ENCODE results near the gene ALAS2. TPM values are rescaled to one million over a fixed set of nuclear protein-coding genes. Genes with fewer than 3 reads are reported as not detected.

The ALAS2 gene
- total RNA-seq, 3 donors from 2014 or later, result not detected

- Histone ChIP-seq H3K4me3 (peak within 1 kb of the TSS; percentile 12), H3K36me3 (ENCODE audit: low read depth) (no peaks in the 10 kb centered on the region), H3K4me1 (ENCODE audit: low read depth) (no peaks in the 10 kb centered on the region), H3K9me3 (no peaks in the 10 kb centered on the region)
- peak; percentile 96 for ATAC-seq
- intact Hi-C loops (cut with DNase I, micrococcal nuclease), result no loop called here
- no peak for TF ChIP-seq CTCF (IDR thresholded peaks at IDR 0.05)
- DNase-seq, result peak; percentile 91 to 96 (median 92)
These were observed 30.8 kb downstream of the ALAS2 start, which contains the start of gene APEX2 for GRCh38 chrX:54999717-55000598. TSS of gene APEX2 (plus strand) at chrX:55000363. CDS start at chrX:55000423, 60 bp downstream.

- no peaks in the 10 kb centered on the region for H3K9me3 ChIP-seq
- H3K36me3 ChIP-seq (ENCODE audit: low read depth), result no peaks in the 10 kb centered on the region
- TF ChIP-seq CTCF (IDR thresholded peaks at IDR 0.05), result no peak
- ATAC-seq, result no peak
- no peak overlapping the region for H3K4me3 ChIP-seq
- intact Hi-C loops (cut with DNase I, micrococcal nuclease), result no loop called here
- no peak for DNase-seq
- H3K4me1 ChIP-seq (ENCODE audit: low read depth), result no peaks in the 10 kb centered on the region
These were observed 35.2 kb downstream of the ALAS2 start for GRCh38 chrX:54995621-54996020.

GRCh38 chrX:54994668-54995351 lies 36.0 kb downstream of the ALAS2 start:
- DNase-seq (no peak), ATAC-seq (no peak)
- intact Hi-C loops (cut with DNase I, micrococcal nuclease), result no loop called here
- no peak for TF ChIP-seq CTCF (IDR thresholded peaks at IDR 0.05)
- no peaks in the 10 kb centered on the region for H3K36me3 ChIP-seq (ENCODE audit: low read depth)
- no peak overlapping the region for H3K4me3 ChIP-seq
- H3K4me1 ChIP-seq (ENCODE audit: low read depth), result no peaks in the 10 kb centered on the region
- no peaks in the 10 kb centered on the region for H3K9me3 ChIP-seq

- Histone ChIP-seq H3K9me3 (no peaks in the 10 kb centered on the region), H3K4me3 (no peak within 1 kb of the TSS), H3K36me3 (ENCODE audit: low read depth) (no peaks in the 10 kb centered on the region), H3K4me1 (ENCODE audit: low read depth) (no peaks in the 10 kb centered on the region)
- TF ChIP-seq CTCF (IDR thresholded peaks at IDR 0.05), result no peak
- intact Hi-C loops (cut with DNase I, micrococcal nuclease), result no loop called here
- ATAC-seq (no peak), DNase-seq (no peak)
These were observed 36.7 kb downstream of the ALAS2 start, which contains the start of gene PFKFB1 for GRCh38 chrX:54994099-54994498. TSS of gene PFKFB1 (minus strand) at chrX:54994188. CDS start at chrX:54994007, 181 bp downstream.

- Histone ChIP-seq H3K36me3 (ENCODE audit: low read depth) (no peaks in the 10 kb centered on the region), H3K4me1 (ENCODE audit: low read depth) (no peaks in the 10 kb centered on the region), H3K4me3 (no peak overlapping the region), H3K9me3 (no peaks in the 10 kb centered on the region)
- DNase-seq, result no peak
- intact Hi-C loops (cut with DNase I, micrococcal nuclease), result no loop called here
- TF ChIP-seq CTCF (IDR thresholded peaks at IDR 0.05), result no peak
- no peak for ATAC-seq
These were observed 37.7 kb downstream of the ALAS2 start for GRCh38 chrX:54992911-54993622.

All from mucosa of descending colon (tissue), 3 donors.